Peyer's patch (tissue), 4 donors: Measurements from ENCODE around the gene DLGAP1. TPM values are rescaled to one million over a fixed set of nuclear protein-coding genes. Genes with fewer than 3 reads are reported as not detected.

Experiments
- DNase-seq, 3 donors: peaks; one replicate each; pipeline ENCODE4 v3.0.0-alpha.2; 2017 to 2019
- H3K27ac ChIP-seq, 4 donors: fragments of 200-600 bp; sonication (generic); one replicate each; pipeline ENCODE4 v1.5.1; 2016 to 2019
- H3K27me3 ChIP-seq, 2 donors: fragments of 200-600 bp; sonication (generic); one replicate each; pipeline ENCODE4 v1.5.1; 2019
- H3K36me3 ChIP-seq, 3 donors: fragments of 200-600 bp; sonication (generic); one replicate each; pipeline ENCODE4 v1.5.1; 2016 to 2019
- H3K4me1 ChIP-seq, 4 donors: fragments of 200-600 bp; sonication (generic); one replicate each; pipeline ENCODE4 v1.5.1; 2016 to 2019
- H3K4me3 ChIP-seq, 4 donors: fragments of 200-600 bp; sonication (generic); 1 replicate in 3 of 4; 2 replicates in 1 of 4; pipeline ENCODE4 v1.5.1; 2016 to 2019; ENCODE audit warnings: mild to moderate bottlenecking in 1 of 4
- H3K9me3 ChIP-seq, 4 donors: fragments of 200-600 bp; sonication (generic); one replicate each; pipeline ENCODE4 v1.5.1; 2016 to 2019; ENCODE audit warnings: mild to moderate bottlenecking in 1 of 4
- POLR2A ChIP-seq, 2 donors: fragments of 450-650 bp; IDR thresholded peaks; one replicate each; pipeline ENCODE4 v1.5.1; 2017; ENCODE audit warnings: antibody characterized with exemption in 2 of 2, mild to moderate bottlenecking in 2 of 2, moderate library complexity in 2 of 2
- total RNA-seq, 4 donors: library from RNA; depleted of rRNA; stranded (reverse); fragments of >200 nt; gene quantifications; one replicate each; pipeline ENCODE4 v1.1.0, GENCODE V29; 2016
- TF ChIP-seq, protein P1 (sequence below), 6 experiments: fragments of 450-650 bp in 4 of 6; fragments of 200-600 bp in 2 of 6; sonication (generic) in 1 of 6; IDR thresholded peaks; one replicate each; pipeline ENCODE4 v1.5.1; 2017 to 2019; ENCODE audit warnings: antibody characterized with exemption in 6 of 6, mild to moderate bottlenecking in 3 of 6, moderate library complexity in 1 of 6

Gene DLGAP1
- total RNA-seq, 4 donors from 2014 or later, result 0.53 to 4.1 (median 2.1) TPM

- no peaks in the 10 kb centered on the region for H3K27me3 ChIP-seq
- H3K36me3 ChIP-seq, result no peaks in the 10 kb centered on the region
- H3K4me3 ChIP-seq, result no peak overlapping the region
- no peaks in the 10 kb centered on the region for H3K4me1 ChIP-seq
- DNase-seq, result no peak
- TF ChIP-seq, protein P1, sequence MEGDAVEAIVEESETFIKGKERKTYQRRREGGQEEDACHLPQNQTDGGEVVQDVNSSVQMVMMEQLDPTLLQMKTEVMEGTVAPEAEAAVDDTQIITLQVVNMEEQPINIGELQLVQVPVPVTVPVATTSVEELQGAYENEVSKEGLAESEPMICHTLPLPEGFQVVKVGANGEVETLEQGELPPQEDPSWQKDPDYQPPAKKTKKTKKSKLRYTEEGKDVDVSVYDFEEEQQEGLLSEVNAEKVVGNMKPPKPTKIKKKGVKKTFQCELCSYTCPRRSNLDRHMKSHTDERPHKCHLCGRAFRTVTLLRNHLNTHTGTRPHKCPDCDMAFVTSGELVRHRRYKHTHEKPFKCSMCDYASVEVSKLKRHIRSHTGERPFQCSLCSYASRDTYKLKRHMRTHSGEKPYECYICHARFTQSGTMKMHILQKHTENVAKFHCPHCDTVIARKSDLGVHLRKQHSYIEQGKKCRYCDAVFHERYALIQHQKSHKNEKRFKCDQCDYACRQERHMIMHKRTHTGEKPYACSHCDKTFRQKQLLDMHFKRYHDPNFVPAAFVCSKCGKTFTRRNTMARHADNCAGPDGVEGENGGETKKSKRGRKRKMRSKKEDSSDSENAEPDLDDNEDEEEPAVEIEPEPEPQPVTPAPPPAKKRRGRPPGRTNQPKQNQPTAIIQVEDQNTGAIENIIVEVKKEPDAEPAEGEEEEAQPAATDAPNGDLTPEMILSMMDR (IDR thresholded peaks at IDR 0.05), result no peak
- no peak for TF ChIP-seq POLR2A (IDR thresholded peaks at IDR 0.05)
- H3K27ac ChIP-seq, result no peak overlapping the region
- H3K9me3 ChIP-seq, result no peaks in the 10 kb centered on the region
These were observed 247.6 kb downstream of the DLGAP1 start for GRCh38 chr18:4207383-4207985.

- DNase-seq, result no peak
- Histone ChIP-seq H3K4me1 (no peaks in the 10 kb centered on the region), H3K27ac (no peak overlapping the region), H3K4me3 (no peak overlapping the region), H3K9me3 (no peaks in the 10 kb centered on the region), H3K27me3 (no peaks in the 10 kb centered on the region), H3K36me3 (no peaks in the 10 kb centered on the region)
- TF ChIP-seq, protein P1 (IDR thresholded peaks at IDR 0.05), result no peak
These were observed 250.7 kb downstream of the DLGAP1 start for GRCh38 chr18:4204438-4204720.

DNA sequence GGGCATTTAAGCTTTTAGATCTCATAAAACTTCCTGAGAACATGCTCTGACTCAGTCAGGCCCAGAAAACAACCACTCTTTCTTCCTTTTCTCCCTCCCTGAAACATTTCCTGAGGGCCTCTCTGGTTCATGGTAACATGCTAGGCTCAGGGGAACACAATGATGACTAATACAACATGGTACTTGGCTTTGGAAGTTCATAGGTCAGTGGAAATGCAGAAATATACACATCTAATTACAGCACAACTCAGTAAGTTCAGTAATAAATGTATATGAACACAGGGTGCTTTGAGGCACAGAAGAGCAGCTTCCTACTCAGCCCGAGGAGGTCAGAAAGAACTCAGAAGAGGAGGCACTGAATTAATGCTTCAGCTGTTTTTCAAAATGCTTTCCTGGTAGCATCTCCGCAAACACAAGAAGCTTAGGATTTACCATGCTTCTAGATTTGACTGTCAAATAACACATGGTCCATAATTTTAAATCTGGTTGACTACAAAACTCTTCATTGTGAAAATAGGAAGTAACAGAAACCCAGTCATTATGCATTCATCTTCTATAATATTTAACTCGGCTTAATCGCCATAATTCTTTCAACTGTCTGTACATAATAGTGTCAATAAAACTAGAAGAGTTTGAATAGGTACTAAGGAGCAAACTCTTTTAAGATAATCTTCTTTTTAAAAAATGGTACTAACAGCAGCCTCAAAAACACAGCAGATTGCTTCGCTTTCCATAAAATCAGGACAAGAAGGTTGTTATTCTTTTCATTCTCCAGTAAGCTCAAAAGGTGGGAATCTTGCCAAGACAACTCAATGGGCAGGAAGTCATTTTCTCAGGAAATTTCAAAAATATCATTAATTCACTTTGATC, 251.3 kb downstream of the DLGAP1 start:
- H3K36me3 ChIP-seq, result no peaks in the 10 kb centered on the region
- TF ChIP-seq, protein P1 (IDR thresholded peaks at IDR 0.05), result no peak
- no peak for TF ChIP-seq POLR2A (IDR thresholded peaks at IDR 0.05)
- no peaks in the 10 kb centered on the region for H3K9me3 ChIP-seq
- H3K4me1 ChIP-seq, result no peaks in the 10 kb centered on the region
- DNase-seq, result no peak
- no peak overlapping the region for H3K4me3 ChIP-seq
- H3K27ac ChIP-seq, result no peak overlapping the region
- H3K27me3 ChIP-seq, result no peaks in the 10 kb centered on the region

- Histone ChIP-seq H3K4me3 (no peak overlapping the region), H3K9me3 (no peaks in the 10 kb centered on the region), H3K36me3 (no peaks in the 10 kb centered on the region), H3K27ac (no peak overlapping the region), H3K27me3 (no peaks in the 10 kb centered on the region), H3K4me1 (no peaks in the 10 kb centered on the region)
- TF ChIP-seq, protein P1 (IDR thresholded peaks at IDR 0.05), result no peak
- no peak for TF ChIP-seq POLR2A (IDR thresholded peaks at IDR 0.05)
- no peak for DNase-seq
These were observed 254.7 kb downstream of the DLGAP1 start for GRCh38 chr18:4200399-4200798.

DNA sequence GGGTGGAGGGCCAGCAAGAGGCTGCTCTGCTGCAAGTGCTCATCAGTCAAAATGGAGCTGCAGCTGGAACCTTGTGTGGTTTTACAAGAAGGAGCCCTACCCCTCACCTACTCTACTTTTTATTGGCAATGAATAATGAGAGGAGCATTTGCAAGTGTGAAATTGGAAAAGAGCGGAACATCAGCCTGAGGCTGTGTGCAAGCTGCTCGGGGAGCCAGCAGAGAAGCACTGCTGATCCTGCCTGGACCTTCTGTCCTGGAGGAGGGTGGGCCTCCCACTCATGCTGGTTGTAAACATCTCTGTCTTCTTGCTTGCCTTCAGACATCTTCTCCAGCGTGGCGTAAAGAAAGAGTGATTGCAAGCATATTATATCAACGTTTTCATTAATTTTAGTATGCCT, 256.2 kb downstream of the DLGAP1 start:
- H3K4me3 ChIP-seq, result no peak overlapping the region
- no peaks in the 10 kb centered on the region for H3K9me3 ChIP-seq
- TF ChIP-seq, protein P1 (IDR thresholded peaks at IDR 0.05), result no peak
- no peak for TF ChIP-seq POLR2A (IDR thresholded peaks at IDR 0.05)
- no peaks in the 10 kb centered on the region for H3K36me3 ChIP-seq
- no peak overlapping the region for H3K27ac ChIP-seq
- no peaks in the 10 kb centered on the region for H3K4me1 ChIP-seq
- H3K27me3 ChIP-seq, result no peaks in the 10 kb centered on the region
- DNase-seq, result no peak
